Activated T-cell treated with anti-CD3 and anti-CD28 coated beads for 24 hours (primary cell): ENCODE data around the gene RNF144A.

Source experiments
- DNase-seq: peaks from one replicate; pipeline ENCODE4 v3.0.0-alpha.2; 2020; ENCODE audit warnings: low read depth

Gene RNF144A

DNA sequence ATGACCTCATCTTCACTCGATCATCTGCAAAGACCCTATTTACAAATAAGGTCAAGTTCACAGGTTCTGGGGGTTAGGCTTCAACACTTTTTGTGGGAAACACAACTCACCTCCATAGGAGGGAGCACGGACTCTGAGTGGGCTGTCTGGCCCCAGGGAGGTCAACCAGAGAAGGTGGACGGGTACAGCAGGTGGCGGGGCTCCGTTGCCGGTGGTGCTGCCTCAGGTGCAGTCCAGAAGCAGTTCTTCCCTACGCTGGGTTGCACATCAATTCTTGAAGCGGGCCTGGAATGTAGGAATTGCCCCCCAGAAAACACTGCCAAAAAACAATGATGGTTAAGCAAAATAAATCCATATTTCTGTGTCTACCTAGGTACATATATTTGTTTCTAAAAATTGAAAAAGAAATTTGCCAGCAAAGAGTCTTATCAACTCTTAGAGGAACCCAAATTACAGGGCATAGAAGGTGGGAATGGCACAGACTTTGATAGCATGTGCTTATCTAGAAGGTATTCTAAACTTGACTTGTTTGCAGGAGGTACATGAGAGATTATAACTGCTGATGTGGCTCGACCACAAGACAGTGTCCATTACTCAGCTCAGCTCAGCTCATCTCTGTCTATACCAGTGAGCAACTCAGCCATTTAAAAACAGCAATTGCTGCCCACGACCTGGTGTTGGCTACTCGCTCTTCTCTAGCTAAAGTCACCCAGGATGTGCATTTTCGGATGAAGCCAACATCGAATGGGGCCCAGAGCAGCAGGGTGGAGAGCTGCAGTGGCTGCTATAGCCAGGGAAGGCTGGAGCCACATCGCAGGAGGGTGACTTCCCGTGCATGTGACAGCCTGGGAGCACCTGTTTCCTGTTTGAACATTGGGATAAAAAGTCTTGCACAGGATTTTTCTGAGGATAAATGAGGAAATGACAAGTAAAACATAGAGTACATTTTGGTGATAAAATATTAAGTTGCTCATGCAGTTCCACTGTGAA, 128.7 kb downstream of the RNF144A start:
- DNase-seq: no peak

- DNase-seq: no peak
Measured at GRCh38 chr2:7047661-7048060, 130.4 kb downstream of the RNF144A start.

DNA sequence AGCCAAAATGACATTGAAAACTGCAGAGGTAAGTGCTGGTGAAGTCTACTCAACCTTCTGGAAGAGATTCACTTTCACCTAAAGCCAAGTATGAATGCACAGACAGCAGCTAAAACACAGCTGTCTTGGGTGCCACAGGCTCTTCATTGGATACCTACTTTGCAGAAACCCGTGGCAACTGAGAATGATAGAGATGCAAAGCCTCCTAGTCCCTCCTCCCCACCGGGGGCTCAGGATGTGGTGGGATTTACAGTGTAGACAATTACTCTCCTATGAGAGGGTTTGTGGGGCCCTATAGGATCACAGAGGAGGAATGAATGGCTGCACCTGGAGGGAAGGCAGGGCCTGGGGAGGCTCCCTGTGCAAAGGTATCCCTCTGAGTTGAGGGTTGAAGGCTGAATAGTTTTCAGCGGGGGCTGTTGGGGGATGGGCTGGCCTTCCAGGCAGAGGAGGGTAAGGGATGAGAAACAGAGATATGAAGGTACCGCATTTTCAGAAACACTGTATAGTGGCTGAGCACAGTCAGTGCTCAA, 131.6 kb downstream of the RNF144A start:
- no peak for DNase-seq

DNA sequence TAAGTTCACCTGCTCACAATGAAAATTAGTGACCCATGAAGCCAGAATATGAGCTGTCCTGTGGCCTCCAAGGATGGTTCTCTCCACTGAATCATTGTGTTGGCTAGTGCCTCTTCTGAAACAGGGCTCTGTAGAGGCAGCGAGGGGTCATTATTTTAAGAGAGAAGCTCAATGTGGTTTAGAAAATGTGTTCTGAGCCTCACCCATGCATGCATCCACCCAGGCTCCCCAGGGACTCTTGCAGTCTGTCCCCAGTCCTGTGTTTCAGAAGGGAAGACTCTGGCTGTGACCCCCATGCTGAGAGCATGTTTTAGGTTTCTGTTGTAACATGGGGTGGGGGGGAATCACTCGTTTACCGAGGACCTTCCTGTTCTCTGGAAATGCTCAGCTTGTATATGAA, 135.2 kb downstream of the RNF144A start:
- DNase-seq: no peak

DNA sequence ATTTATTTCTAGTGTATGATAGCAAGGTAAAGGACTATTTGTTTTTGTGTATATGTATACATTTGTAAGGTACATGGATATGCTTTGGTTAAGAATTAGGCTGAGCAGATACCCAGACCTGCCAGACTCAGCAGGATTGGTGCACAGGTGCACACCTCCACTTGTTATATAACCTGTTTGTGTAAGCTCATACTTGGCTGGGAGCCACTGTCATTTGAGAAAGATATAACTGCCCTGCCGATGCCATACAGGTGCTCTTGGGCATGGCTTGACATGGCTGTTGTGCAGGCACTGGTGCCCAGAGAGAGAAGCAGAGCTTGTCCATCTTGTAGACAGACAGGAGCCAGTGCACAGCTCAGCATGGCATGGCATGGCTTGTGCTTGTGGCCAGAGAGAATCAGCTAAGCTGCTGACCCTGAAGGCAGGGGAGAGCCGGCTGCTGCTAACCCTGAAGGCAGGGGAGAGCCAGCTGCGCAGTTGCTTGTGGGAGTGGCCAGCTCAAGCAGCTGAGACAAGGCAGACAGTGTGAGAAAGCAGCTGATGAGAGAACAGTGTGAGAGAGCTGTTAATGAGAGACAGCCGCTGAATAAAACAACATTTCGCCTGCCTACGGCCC, 136.5 kb downstream of the RNF144A start:
- no peak for DNase-seq

GRCh38 chr2:7057865-7058400, 140.7 kb downstream of the RNF144A start:
- no peak for DNase-seq

- DNase-seq: no peak
Measured at GRCh38 chr2:7060156-7060555, 142.9 kb downstream of the RNF144A start.

DNA sequence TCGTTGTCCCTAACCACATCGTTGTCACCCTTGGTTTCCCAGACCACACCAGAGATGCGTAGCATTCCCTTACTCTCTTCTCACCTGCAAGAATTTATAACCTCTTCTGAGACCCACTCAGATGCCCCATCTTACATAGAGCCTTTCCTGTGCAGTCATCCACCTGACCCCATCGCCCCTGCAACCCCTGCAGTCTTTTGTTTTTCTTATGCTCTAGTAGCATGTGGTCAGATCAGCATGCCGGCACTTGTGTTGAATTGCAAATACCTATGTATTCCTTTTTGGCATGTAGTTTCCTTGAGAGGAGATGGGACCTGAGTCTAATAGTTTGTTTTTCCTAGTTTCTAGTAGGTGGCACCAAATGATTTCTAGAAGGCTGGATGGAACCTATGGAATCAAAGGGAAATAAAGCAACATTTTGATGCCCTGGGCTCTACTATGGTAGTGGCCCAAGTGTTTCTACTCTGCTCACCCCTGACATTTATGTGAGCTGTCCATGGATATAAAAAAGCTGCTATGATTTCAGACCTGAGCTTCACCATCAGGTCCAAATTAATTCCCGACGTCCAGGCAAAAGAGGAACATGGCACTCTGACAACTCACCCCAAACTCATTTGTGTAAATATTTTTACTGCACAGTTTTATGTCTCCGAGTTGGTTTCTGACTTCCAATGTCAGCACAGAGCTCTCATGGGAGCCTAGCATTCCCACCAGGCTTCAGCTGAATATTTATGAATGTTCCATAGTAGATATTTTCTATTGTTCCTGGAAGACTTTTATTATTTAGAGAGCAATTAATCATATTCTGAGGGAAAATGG, 143.6 kb downstream of the RNF144A start:
- no peak for DNase-seq

DNA sequence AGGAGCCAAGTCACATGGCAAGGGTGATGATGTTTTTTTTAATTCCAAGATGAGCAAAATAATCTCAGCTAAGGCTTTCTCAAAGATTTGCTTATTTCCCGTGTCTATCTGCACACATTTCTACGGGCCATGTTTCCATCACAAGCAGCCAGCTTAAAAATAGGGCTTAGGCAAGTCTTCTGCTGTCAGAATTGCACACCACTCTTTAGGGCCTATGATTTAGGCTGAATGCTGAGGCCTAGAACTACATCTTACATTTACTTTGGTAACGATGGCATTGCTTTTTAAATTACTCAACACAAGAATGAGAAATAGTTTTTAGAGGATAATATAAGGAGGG, 144.2 kb downstream of the RNF144A start:
- no peak for DNase-seq

- no peak for DNase-seq
Measured at GRCh38 chr2:7061921-7062320, 144.7 kb downstream of the RNF144A start.

GRCh38 chr2:7063789-7064188, 146.6 kb downstream of the RNF144A start:
- no peak for DNase-seq

DNA sequence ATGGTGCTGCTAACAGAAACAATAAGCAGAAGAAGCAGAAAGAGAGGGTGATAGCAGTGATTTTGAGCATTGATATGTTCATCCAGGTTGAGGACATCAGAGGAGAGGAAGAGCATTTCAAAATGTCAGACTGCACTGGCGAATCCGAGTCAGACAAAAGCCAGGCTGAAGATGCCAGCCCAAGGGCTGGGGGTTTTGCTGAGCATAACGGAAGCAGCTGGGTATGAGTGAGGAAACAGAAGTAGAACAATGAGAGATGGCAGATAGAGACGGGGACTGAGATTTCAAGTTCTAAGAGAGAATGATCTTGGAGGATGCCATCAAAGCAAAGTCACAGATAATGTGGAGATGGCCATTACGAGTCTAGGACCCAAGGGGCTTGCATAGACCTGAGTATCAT, 151.2 kb downstream of the RNF144A start:
- DNase-seq: no peak

DNA sequence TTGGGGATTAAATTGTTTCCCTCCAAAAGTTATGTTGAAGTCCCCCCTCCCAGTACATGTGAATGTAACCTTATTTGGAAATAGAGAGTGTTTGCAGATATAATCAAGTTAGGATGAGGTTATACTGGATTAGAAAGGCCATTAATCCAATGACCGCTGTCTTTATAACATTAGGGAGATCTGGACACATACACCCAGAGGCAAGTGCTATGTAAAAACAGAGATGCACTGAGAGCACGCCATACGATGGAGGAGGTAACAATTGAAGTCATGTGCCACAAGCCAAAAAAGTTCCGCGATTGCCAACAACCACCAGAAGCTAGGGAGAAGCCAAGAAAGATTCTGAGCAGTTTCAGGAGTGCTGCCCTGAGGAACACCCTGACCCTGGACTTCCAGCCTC, 153.3 kb downstream of the RNF144A start:
- no peak for DNase-seq

GRCh38 chr2:7071154-7071553, 153.9 kb downstream of the RNF144A start:
- DNase-seq: no peak

DNA sequence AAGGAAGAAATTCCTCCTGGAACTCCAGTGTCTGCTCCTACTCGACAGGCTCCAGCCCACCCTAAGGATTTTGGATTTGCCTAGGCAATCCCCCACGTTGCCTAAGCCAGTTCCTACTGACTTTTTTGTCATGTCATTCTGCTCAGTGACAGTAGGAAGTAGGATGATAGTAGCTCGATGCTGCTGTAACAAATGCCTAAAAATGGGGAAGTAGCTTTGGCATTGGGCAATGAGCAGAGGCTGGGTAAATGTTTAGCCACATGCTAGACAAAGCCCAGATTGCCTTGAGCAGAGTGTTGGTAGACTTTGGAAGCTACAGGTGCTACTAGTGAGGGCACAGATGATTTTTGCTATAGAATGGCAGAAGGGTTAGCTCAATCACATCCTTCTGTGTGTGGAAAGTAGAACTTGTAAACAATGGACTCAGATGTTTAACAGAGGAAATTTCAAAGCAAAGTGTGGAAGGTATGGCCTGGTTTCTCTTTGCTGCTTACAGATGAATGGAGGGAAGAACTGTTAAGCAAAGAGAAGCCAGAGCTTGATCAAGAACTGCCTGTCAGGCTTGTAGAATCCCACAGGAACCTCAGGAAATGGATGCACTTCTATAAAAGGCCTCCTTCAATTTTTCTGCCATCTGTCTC, 154.8 kb downstream of the RNF144A start:
- DNase-seq: no peak

GRCh38 chr2:7073901-7074300, 156.7 kb downstream of the RNF144A start:
- no peak for DNase-seq

DNA sequence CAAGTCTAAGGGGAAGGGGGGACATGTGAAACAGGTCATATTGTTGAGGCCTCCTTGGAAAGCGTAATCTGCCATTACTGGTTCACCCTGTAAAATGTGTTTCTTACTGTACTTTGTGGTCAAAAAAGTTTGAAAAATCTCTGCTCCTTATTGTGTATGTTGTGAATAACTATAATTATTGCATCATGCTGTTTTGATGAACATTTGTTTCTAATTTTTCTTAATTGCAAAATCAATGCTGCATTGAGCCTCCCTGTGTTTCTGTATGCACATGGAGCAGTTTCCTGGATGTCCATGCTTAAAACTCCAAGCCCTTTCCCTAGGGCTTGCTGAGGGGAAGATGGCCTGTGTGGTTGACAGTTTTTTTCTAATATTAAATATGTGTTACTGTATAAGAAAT, 158.6 kb downstream of the RNF144A start:
- no peak for DNase-seq

- DNase-seq: no peak
Measured at GRCh38 chr2:7077660-7078267, 160.6 kb downstream of the RNF144A start.

DNA sequence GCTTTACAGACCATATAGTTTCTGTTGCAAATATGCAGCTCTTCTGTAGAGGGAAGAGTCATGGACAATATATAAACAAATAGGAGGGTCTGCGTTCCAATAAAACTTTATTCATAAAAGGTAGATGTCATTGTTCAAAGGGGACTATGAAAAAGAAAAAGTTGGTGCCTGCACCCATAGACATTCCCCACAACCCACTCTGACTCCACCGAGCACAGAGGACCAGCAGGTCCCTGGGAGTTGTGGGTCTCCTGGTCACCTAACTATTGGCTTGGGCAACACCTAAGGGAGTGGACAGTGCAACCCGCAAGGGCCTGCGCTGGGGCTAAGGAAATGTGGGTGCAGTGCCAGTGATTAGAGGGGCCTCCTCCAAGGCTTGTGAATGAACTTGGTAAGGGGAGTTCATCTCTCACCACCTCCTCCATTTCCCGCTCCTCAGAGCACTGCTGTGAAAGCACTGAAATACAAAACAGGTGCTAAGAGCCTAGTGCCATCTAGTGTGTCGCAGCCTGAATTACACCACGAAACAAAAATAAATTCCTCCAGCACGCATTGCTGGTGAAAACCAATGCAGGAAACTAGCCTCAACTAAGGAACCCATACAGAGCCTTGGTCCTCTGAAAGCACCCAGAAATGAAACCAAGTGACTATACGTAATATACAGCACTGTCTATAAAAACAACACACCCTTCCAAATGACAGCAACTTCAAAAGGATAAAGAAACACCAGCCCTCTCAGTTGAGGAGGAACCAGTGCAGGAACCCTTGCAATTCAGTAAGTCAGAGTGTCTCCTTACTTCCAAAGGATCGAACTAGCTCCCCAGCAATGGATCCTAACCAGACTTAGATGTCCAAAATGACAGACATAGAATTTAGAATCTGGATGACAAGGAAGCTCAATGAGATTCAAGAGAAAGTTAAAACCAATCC, 166.6 kb downstream of the RNF144A start:
- DNase-seq: no peak

DNA sequence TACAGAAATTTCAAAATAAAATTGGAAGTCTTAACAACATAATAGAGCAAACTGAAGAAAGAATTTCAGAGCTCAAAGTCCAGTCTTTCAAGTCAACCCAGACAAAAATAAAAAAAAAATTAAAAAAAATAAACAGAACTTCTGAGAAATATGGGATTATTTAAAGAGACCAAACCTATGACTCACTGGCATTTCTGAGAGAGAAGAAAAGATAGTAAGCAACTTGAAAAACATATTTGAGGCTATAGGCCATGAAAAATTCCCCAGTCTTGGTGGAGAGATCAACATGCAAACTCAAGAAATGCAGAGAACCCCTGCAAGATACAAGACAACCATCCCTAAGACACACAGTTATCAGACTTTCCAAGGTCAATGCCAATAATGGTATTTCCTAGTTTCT, 167.4 kb downstream of the RNF144A start:
- DNase-seq: no peak
